Measurements from ENCODE around the gene CMPK2.

DNA sequence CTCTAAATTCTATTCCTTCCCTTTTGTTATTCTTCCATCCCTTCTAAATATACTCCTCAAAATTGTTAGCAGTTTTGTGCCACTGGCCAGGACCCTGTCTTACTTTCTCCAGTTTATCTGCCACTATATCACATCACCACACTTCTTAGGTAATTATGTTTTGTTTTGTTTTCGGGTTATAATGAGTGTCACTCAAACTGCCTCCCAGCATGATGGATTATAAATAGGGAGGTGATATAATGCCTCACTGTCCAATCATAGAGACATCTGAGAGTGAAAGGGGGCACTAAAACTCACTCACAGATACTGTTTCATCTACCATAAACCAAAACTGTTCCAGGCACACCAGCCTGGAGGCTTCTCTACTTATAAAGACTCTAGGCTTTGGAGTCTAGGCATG lies 15.3 kb upstream of the CMPK2 start:
- TF ChIP-seq, protein P1, sequence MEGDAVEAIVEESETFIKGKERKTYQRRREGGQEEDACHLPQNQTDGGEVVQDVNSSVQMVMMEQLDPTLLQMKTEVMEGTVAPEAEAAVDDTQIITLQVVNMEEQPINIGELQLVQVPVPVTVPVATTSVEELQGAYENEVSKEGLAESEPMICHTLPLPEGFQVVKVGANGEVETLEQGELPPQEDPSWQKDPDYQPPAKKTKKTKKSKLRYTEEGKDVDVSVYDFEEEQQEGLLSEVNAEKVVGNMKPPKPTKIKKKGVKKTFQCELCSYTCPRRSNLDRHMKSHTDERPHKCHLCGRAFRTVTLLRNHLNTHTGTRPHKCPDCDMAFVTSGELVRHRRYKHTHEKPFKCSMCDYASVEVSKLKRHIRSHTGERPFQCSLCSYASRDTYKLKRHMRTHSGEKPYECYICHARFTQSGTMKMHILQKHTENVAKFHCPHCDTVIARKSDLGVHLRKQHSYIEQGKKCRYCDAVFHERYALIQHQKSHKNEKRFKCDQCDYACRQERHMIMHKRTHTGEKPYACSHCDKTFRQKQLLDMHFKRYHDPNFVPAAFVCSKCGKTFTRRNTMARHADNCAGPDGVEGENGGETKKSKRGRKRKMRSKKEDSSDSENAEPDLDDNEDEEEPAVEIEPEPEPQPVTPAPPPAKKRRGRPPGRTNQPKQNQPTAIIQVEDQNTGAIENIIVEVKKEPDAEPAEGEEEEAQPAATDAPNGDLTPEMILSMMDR (IDR thresholded peaks at IDR 0.05): no peak
- TF ChIP-seq POLR2A (IDR thresholded peaks at IDR 0.05): no peak

Data from uterus (tissue), 2 donors.